HG03558 (cell line): Measurements from ENCODE around the gene CXCL5.
"Not testable (repeated sequence)": the region's sequence is repeated elsewhere in the genome, so short reads cannot be mapped to it uniquely, and the experiment has no call there.

Source experiments
- ATAC-seq: cut with Tn5 transposase; IDR thresholded peaks from one replicate; pipeline ENCODE4 v1.9.1; 2021; ENCODE audit warnings: moderate number of reproducible peaks; ENCODE audit not compliant: unreplicated experiment; ENCODE audit errors: extremely low read depth

The CXCL5 gene

GRCh38 chr4:73976716-73977115 lies 21.8 kb downstream of the CXCL5 start:
- no peak for ATAC-seq

GRCh38 chr4:73976217-73976616 lies 22.3 kb downstream of the CXCL5 start:
- ATAC-seq, result no peak

GRCh38 chr4:73974352-73974751 lies 24.1 kb downstream of the CXCL5 start:
- no peak for ATAC-seq

GRCh38 chr4:73970945-73971344 lies 27.5 kb downstream of the CXCL5 start:
- no peak for ATAC-seq

GRCh38 chr4:73970011-73970410 lies 28.5 kb downstream of the CXCL5 start:
- no peak for ATAC-seq

- no peak for ATAC-seq
Measured at GRCh38 chr4:73967866-73968265, 30.6 kb downstream of the CXCL5 start.

- ATAC-seq, result no peak
Measured at GRCh38 chr4:73964862-73965611, 33.4 kb downstream of the CXCL5 start.

- ATAC-seq, result no peak
Measured at GRCh38 chr4:73962724-73963123, 35.8 kb downstream of the CXCL5 start.

- not testable (repeated sequence) for ATAC-seq
Measured at GRCh38 chr4:73959041-73959440, 39.4 kb downstream of the CXCL5 start.

GRCh38 chr4:73952352-73952751 lies 46.1 kb downstream of the CXCL5 start:
- no peak for ATAC-seq

- ATAC-seq, result not testable (repeated sequence)
Measured at GRCh38 chr4:73950376-73950920, 48.0 kb downstream of the CXCL5 start.

GRCh38 chr4:73948990-73949706 lies 49.3 kb downstream of the CXCL5 start:
- no peak for ATAC-seq

GRCh38 chr4:73948291-73948690 lies 50.2 kb downstream of the CXCL5 start:
- ATAC-seq, result no peak

- no peak for ATAC-seq
Measured at GRCh38 chr4:73947239-73947985, 51.1 kb downstream of the CXCL5 start.

- no peak for ATAC-seq
Measured at GRCh38 chr4:73945674-73946449, 52.6 kb downstream of the CXCL5 start.
